Lower leg skin (tissue), 4 donors: ENCODE results near the gene PUM2. TPM values are rescaled to one million over a fixed set of nuclear protein-coding genes. Genes with fewer than 3 reads are reported as not detected.

Experiments used
- DNase-seq, 2 donors: peaks; one replicate each; pipeline ENCODE4 v3.0.0-alpha.2; 2019; ENCODE audit warnings: low spot score in 2 of 2
- H3K4me3 ChIP-seq: fragments of 200-600 bp; sonication (generic); 2 replicates; pipeline ENCODE4 v1.5.1; 2017; ENCODE audit warnings: mild to moderate bottlenecking, low read depth; ENCODE audit not compliant: poor library complexity, severe bottlenecking
- POLR2A ChIP-seq, 2 donors: fragments of 450-650 bp; IDR thresholded peaks; one replicate each; pipeline ENCODE4 v1.6.1; 2016 to 2017; ENCODE audit warnings: antibody characterized with exemption in 2 of 2, mild to moderate bottlenecking in 1 of 2, moderate library complexity in 1 of 2
- WGBS, 2 donors: methylation state at CpG; one replicate each; pipeline ENCODE4 v1.1.5; 2018; 5-methylcytosine and 5-hydroxymethylcytosine counted together
- intact Hi-C: fragments of 100-400 bp; cut with DNase I; formaldehyde crosslinking; loops from one replicate; pipeline ENCODE4 v1.15.0; 2023; ENCODE audit warnings: low total_unique reads
- total RNA-seq, 4 donors: library from RNA; depleted of rRNA; stranded (reverse); fragments of >200 nt; gene quantifications; one replicate each; pipeline ENCODE4 v1.1.0, GENCODE V29; 2016
- TF ChIP-seq, protein P1 (sequence below), 3 donors: fragments of 450-650 bp; IDR thresholded peaks; one replicate each; pipeline ENCODE4 v1.5.1; 2016; ENCODE audit warnings: antibody characterized with exemption in 3 of 3, mild to moderate bottlenecking in 3 of 3, moderate library complexity in 2 of 3

Gene PUM2
- total RNA-seq, 4 donors from 2014 or later: 82.5 to 88.1 (median 84.8) TPM

GRCh38 chr2:20346565-20347381, 3.9 kb downstream of the PUM2 start:
- whole genome bisulfite sequencing, 2 donors: 70 to 77% methylated on average over 5 of the region's 5 CpGs
- no peak overlapping the region for H3K4me3 ChIP-seq
- intact Hi-C loops: no loop called here
- no peak for TF ChIP-seq POLR2A (IDR thresholded peaks at IDR 0.05)
- TF ChIP-seq, protein P1, sequence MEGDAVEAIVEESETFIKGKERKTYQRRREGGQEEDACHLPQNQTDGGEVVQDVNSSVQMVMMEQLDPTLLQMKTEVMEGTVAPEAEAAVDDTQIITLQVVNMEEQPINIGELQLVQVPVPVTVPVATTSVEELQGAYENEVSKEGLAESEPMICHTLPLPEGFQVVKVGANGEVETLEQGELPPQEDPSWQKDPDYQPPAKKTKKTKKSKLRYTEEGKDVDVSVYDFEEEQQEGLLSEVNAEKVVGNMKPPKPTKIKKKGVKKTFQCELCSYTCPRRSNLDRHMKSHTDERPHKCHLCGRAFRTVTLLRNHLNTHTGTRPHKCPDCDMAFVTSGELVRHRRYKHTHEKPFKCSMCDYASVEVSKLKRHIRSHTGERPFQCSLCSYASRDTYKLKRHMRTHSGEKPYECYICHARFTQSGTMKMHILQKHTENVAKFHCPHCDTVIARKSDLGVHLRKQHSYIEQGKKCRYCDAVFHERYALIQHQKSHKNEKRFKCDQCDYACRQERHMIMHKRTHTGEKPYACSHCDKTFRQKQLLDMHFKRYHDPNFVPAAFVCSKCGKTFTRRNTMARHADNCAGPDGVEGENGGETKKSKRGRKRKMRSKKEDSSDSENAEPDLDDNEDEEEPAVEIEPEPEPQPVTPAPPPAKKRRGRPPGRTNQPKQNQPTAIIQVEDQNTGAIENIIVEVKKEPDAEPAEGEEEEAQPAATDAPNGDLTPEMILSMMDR (IDR thresholded peaks at IDR 0.05): no peak
- no peak for DNase-seq

GRCh38 chr2:20343128-20343527, 7.5 kb downstream of the PUM2 start:
- WGBS, 2 donors: 88 to 93% methylated on average over 2 of the region's 2 CpGs
- intact Hi-C loops: no loop called here
- no peak for DNase-seq
- H3K4me3 ChIP-seq: no peak overlapping the region
- TF ChIP-seq POLR2A (IDR thresholded peaks at IDR 0.05): no peak
- TF ChIP-seq, protein P1 (IDR thresholded peaks at IDR 0.05): no peak

- H3K4me3 ChIP-seq: no peak overlapping the region
- 60 to 63% methylated on average over 1 of the region's 1 CpG for WGBS, 2 donors
- no peak for TF ChIP-seq POLR2A (IDR thresholded peaks at IDR 0.05)
- intact Hi-C loops: no loop called here
- no peak for DNase-seq
Measured at GRCh38 chr2:20339012-20339411, 11.6 kb downstream of the PUM2 start.

GRCh38 chr2:20334605-20335203, 15.9 kb downstream of the PUM2 start:
- TF ChIP-seq, protein P1 (IDR thresholded peaks at IDR 0.05): no peak
- no peak for TF ChIP-seq POLR2A (IDR thresholded peaks at IDR 0.05)
- no peak overlapping the region for H3K4me3 ChIP-seq
- no peak for DNase-seq
- intact Hi-C loops: no loop called here
- WGBS, 2 donors: 78 to 80% methylated on average over 5 of the region's 5 CpGs

DNA sequence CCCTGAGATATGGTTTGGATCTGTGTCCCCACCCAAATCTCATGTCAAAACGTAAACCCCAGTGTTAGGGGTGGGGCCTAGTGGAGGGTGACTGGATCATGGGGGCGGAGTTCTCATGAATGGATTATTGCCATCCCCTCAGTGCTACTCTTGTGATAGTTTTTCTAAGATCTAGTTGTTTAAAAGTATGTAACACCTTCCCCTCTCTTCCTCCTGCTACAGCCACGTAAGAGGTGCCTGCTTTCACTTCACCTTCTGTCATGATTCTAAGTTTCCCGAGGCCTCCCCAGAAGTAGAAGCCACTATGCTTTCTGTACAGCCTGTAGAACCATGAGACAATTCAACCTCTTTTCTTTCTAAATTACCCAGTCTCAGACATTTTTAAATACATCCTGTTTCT, 16.9 kb downstream of the PUM2 start:
- TF ChIP-seq, protein P1 (IDR thresholded peaks at IDR 0.05): no peak
- no peak for TF ChIP-seq POLR2A (IDR thresholded peaks at IDR 0.05)
- intact Hi-C loops: no loop called here
- no peak overlapping the region for H3K4me3 ChIP-seq
- DNase-seq: no peak
- WGBS, 2 donors: 78 to 81% methylated on average over 4 of the region's 4 CpGs

DNA sequence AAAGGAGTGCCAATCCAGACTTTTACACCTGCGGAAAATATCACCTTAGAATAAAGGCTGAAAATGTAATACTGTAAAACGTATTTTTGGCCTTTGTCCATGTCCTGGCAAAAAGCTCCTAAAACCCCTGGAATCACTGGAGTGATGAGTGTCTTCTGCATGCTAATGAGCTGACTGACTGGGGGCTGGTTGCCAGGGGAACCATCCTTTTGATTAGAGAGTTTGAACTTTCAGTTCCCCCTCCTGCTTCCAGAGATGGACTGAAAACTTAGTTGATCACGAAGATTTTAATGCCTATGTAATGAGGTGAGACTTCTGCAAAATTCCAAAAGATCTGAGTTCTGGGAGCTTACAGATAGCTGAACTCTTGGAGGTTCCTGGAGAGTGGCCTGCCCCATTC, 20.5 kb downstream of the PUM2 start:
- 86 to 94% methylated on average over 3 of the region's 3 CpGs for WGBS, 2 donors
- H3K4me3 ChIP-seq: no peak overlapping the region
- intact Hi-C loops: no loop called here
- no peak for DNase-seq
- TF ChIP-seq, protein P1 (IDR thresholded peaks at IDR 0.05): no peak
- TF ChIP-seq POLR2A (IDR thresholded peaks at IDR 0.05): no peak
